GM18526 (cell line): ENCODE measurements around the gene MCUR1.

Experiments
- POLR2A ChIP-seq: IDR thresholded peaks from 3 replicates; pipeline ENCODE4 v1.6.1; 2011; ENCODE audit not compliant: insufficient read length; ENCODE audit errors: extremely low read depth

MCUR1 gene, protein sequence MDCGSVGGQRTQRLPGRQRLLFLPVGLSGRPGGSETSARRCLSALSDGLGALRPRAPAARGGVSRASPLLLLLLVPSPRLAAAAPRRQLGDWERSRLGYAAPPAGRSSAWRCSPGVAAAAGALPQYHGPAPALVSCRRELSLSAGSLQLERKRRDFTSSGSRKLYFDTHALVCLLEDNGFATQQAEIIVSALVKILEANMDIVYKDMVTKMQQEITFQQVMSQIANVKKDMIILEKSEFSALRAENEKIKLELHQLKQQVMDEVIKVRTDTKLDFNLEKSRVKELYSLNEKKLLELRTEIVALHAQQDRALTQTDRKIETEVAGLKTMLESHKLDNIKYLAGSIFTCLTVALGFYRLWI

GRCh38 chr6:13814176-13814937 lies at the start of gene MCUR1:
Gene MCUR1 (minus strand): TSS chr6:13814557. CDS start chr6:13814429, 128 bp downstream.
- TF ChIP-seq POLR2A: peak; percentile 88

DNA sequence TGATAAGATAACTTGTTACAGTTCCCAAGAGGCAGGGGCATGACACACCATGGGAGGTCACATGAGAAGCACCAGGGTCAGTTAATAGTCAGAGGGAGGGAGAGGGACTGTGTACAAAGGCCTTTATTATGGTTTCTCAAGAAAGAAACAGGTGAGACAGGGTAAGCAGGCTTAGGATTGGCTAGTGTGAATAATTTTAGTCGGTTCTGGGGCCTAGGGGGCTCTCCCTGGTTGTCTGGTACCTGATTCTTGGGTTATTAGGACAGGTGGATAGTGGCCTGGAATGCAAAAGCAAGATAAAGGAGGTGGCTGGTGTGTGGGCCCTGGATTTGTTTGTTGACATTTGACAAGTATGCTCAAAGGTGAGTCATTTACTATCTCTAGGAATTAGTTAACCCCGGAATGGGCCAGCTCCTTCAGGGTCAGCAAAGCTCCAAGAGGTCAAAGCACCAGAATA lies 49.4 kb upstream of the MCUR1 start:
- TF ChIP-seq POLR2A: no peak

DNA sequence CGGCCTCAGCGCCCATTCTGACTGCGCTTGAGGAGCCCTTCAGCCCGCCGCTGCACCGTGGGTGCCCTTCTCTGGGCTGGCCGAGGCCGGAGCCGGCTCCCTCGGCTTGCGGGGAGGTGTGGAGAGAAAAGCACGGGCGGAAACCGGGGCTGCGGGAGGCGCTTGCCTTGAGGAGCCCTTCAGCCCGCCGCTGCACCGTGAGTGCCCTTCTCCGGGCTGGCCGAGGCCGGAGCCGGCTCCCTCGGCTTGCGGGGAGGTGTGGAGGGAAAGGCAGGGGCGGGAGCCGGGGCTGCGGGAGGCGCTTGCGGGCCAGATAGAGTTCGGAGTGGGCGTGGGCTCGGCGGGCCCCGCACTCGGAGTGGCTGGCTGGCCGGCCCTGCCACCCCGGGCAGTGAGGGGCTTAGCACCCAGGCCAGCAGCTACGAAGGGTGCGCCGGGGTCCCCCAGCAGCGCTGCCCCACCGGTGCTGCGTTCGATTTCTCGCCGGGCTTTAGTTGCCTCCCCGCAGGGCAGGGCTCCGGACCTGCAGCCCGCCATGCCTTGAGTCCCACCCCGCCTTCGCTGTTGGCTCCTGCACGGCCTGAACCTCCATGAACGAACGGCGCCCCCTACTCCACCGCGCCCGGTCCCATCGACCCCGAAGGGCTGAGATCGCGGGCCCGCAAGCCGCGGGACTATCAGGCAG lies 45.7 kb upstream of the MCUR1 start:
- no peak for TF ChIP-seq POLR2A

DNA sequence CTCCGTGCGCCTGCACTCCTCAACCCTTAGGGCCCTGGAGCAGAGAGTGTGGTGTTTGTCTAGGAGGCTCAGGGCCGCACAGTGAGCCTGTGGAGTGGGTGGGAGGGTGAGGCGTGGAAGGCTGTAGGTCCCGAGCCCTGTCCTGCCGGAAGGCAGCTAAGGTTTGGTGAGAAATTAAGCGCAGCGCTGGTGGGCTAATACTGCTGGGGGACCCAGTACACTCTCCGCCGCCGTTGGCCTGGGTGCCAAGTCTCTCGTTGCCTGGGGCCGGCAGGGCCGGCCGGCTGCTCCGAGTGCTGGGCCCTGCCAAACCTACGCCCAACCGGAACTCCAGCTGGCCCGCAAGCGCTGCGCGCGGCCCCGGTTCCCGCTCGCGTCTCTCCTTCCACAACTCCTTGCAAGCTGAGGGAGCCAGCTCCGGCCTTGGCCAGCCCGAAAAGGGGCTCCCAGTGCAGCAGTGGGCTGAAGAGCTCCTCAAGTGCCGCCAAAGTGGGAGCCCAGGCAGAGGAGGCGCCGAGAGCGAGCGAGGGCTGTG lies 40.4 kb upstream of the MCUR1 start:
- no peak for TF ChIP-seq POLR2A

DNA sequence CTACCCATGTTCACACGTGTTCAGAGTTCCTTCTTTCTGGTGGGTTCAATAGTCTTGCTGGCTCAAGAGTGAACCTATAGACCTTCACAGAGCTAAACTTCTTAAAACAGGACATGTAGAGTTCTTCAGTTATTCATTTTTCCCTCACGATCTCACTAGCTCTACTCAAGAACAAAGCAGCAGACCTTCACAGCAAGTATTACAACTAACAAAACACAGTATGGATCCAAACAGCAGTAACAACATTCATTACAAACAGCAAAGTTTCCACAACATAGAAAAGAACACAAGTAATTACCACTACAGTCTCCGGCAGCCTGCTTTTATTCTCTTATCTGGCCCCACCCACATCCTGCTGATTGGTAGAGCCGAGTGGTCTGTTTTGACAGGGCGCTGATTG lies 39.5 kb upstream of the MCUR1 start:
- no peak for TF ChIP-seq POLR2A

GRCh38 chr6:13851803-13852202 lies 37.4 kb upstream of the MCUR1 start:
- TF ChIP-seq POLR2A: no peak

DNA sequence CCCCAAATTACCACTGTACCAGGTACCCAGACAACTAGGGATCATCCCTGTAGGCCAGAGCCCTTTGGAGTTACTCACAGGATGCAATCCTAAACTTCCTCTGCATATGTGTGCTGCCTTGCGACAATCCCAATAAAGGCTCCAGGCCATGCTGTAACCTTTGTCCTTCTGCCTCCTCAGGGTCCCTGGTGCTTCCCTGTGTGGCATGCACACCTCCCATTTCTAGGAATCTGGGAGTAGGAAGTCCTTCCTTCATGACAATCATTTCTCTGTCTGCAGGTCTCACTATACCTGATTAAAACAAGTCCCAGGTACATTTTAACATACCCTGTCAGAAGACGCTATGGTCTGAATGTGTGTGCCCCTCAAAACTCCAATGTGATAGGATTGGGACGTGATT lies 37.0 kb upstream of the MCUR1 start:
- no peak for TF ChIP-seq POLR2A

DNA sequence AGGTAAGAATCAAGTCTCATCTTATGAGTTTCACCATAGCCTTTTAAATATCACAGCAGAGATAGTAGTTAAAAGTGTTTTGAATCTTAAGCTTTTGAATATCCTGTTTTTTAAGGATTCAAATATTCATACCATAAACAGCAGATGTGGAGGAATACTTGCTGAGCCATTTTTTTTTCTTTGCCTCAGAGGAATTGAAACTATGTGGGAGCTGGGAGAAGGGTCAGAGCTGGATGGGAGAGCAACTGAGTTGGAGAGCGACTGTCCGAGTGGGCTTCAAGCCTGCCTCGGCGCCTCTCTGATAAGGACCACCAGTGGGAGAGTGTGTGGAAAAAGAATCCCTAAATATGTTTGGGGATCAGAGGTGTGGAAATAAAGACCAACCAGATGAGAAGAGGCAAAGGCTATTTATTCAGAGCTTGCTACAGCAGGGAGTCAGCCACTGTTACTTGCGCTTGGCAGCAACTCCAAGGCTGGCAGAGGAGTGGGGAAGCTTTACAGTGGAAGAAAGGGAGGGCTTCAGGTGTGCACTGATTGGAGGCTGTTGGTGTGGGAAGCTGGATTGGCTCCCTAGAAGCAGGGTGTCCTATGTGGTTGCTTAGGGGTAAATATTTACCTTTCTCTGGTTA lies 34.3 kb upstream of the MCUR1 start:
- TF ChIP-seq POLR2A: no peak

- TF ChIP-seq POLR2A: no peak
These were observed 33.1 kb upstream of the MCUR1 start for GRCh38 chr6:13847326-13848050.

- TF ChIP-seq POLR2A: no peak
These were observed 32.5 kb upstream of the MCUR1 start for GRCh38 chr6:13846841-13847240.

GRCh38 chr6:13841936-13842335 lies 27.6 kb upstream of the MCUR1 start:
- no peak for TF ChIP-seq POLR2A

DNA sequence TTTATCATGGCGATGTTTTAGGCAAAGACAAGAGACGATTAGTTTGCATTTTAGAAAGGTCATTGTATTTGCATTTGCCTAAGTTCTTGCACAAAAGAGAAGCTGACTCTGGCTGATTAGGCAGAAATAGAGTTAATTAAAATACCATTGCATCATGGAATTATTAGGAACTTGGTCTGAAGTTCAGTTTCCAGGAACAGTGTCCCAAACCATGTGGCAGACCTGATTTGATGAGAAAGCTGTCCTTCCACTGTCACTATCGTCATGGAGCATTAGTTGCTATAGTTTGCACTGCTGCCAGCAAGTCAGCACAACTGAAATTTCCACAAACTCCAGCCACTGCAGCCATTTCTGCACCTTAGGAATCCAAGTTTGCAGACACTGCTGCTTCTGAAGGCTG lies 24.3 kb upstream of the MCUR1 start:
- no peak for TF ChIP-seq POLR2A

DNA sequence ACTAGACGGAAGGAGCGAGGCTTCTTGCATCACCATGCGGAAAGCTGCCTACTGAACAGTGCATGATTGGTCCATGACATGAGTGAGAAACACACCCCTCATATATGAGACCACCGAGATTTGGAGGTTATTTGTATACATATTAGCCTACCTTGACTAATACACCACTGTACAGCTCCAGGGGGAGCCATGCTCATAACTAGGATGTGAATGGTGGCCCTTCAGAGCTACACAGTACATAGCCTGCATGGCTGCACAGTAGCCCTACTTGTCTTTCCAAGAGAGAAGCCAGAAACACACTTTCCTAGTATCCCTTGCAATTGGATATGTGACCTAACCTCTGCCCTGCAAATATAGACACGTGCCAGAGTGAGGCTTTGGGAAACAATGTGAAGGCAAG lies 21.8 kb upstream of the MCUR1 start:
- no peak for TF ChIP-seq POLR2A

- no peak for TF ChIP-seq POLR2A
These were observed 20.4 kb upstream of the MCUR1 start for GRCh38 chr6:13834790-13835189.
